Measurements from ENCODE around the gene ARL14EP.

Gene ARL14EP

DNA sequence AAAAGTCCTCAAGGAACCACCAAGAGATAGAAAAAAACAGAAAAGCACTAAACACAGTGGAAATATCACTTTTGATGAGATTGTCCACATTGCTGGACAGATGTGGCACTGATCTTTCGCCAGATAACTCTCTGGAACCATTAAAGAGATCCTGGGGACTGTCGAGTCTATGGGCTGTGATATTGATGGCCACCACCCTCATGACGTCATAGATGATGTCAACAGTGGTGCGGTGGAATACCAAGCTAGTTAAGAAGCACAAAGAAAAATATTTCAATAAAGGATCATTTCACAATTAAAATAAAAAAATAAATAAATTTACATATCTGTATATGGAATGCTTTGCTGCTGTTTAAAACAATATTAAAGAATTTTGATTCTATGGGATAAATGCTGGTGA is 45.5 kb downstream of the ARL14EP start:
- in situ Hi-C loops (cut with HindIII; ENCODE audit: low sequenced_read_pairs), result no loop called here

DNA sequence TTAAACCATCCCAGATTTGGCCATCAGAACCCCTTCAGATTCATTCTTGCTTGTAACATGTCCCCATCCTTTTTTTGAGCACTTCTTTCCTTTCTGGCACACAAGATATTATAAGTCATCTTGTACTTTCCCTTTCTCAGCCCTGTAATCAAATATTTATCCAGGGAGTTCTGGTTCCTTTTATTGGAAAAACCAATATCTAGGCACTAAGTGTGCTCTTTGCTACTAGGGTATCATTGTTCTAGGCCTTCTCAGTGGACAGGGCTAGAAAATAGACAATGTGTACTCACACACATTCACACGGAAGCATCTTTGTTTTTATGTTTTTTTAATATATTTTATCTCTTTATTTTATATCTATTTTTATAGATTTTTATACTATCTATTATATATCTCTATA is 47.3 kb downstream of the ARL14EP start:
- in situ Hi-C loops (cut with HindIII; ENCODE audit: low sequenced_read_pairs), result no loop called here

DNA sequence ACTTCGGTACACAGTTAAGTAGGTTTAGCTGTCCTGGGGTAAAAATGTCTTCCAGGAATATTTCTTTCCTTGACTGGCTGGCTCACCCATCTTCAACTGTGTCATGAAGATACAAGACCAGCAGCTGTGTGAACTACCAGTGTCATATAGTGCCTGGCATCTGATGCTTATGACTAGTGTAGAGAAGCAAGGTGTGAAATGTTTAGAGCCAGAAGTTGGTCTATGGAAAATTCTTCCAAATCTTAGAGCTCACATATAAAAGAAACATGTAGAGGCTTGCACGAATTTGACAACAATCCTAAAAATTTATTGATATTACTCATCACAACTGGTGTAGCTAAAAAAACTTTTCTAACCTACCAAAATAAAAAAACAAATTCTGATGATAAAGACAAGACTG is 54.4 kb downstream of the ARL14EP start:
- in situ Hi-C loops (cut with HindIII; ENCODE audit: low sequenced_read_pairs), result no loop called here

DNA sequence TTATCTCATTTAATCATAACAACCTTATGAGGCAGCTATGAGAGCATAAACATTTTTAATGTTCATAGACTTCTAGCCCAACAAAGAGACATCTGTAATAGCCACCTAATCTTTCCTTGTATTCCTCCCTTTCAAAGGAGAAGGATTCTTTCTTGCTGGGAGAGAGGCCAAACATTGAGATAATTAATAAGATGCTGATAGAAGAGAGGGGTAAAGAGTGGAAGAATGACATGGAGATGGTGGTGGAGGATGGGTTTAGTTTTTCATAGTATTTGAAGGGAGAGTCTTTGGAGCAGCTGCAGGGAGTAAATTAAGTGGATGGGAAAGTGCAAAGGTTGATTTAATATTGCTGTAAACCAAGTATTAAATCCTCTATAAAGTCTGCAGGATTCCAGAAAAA is 57.9 kb downstream of the ARL14EP start:
- in situ Hi-C loops (cut with HindIII; ENCODE audit: low sequenced_read_pairs), result no loop called here

DNA sequence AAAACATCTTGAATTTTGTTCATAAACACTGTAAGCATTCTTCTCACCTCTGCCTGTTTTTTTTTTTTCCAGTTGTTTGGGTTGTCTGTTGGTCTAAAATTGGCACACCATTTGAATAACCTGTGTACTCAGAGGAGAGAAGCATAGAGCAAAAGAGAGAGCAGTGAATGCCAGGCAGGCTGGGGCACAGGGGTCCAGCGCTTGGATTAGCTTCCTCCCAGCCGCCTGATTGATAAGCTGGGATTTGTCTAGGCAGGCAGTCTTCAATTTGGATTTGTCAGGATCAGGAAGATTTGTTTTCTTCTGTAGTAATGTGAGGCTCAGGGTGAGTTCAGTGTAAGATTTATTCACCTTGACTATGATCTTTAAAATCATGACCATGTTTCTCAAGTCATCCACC is 59.0 kb downstream of the ARL14EP start:
- in situ Hi-C loops (cut with HindIII; ENCODE audit: low sequenced_read_pairs), result no loop called here

All from DLD1 (cell line).